COR-L47 (cell line): ENCODE data around the gene TRPM3.

ENCODE experiments used
- DNase-seq: peaks from one replicate; lab custom pipeline; 2025; lab: John Stamatoyannopoulos, UW

TRPM3 gene

GRCh38 chr9:71121275-71122021 lies at the start of gene TRPM3:
TSS of gene TRPM3 (minus strand) at chr9:71121621. CDS start at chr9:71121354, 267 bp downstream.
- DNase-seq: no peak

DNA sequence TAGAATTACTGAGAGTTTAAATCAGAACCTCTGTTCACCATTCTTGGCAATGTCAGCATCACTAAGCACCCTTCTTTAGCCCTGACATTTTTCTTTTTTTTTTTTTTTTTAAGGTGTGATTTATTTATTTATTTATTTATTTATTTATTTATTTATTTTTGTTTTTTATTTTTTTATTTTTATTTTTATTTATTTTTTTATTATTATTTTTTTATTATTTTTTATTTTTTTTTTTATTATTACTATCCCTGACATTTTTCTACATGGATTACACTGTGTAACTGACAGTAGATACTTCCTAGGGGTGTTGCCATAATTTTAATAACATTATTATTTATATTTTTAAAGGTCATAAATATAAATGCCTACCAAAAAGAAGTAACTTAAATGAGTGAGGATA lies 47.0 kb upstream of the TRPM3 start:
- DNase-seq: no peak

- no peak for DNase-seq
These were observed 40.7 kb upstream of the TRPM3 start for GRCh38 chr9:71162126-71162525.

- no peak for DNase-seq
These were observed 36.3 kb upstream of the TRPM3 start for GRCh38 chr9:71157731-71158130.

- no peak for DNase-seq
These were observed 25.9 kb upstream of the TRPM3 start for GRCh38 chr9:71147368-71147767.

- no peak for DNase-seq
These were observed 25.1 kb upstream of the TRPM3 start for GRCh38 chr9:71146511-71146910.

GRCh38 chr9:71145179-71145578 lies 23.8 kb upstream of the TRPM3 start:
- DNase-seq: no peak

DNA sequence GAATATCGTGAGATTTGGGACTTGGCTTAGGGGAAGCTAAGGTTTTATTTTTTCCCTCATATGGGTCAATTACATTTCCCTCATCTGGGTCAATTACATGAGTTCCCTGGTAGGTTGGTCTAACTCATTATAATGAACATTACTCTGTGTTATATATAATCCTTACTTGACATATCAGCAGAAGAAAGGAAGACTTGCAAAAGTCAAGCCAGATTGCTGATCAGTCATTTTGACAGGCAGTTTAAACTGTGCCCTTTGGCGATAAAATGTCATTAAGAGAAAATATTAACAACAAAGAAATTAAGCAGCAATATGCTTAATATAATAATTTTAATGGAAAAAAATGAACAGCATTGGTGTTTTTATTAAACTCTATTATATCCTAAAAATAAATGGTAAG lies 23.1 kb upstream of the TRPM3 start:
- no peak for DNase-seq

- no peak for DNase-seq
These were observed 15.3 kb upstream of the TRPM3 start for GRCh38 chr9:71136696-71137095.

- no peak for DNase-seq
These were observed 9.7 kb upstream of the TRPM3 start for GRCh38 chr9:71131145-71131544.

DNA sequence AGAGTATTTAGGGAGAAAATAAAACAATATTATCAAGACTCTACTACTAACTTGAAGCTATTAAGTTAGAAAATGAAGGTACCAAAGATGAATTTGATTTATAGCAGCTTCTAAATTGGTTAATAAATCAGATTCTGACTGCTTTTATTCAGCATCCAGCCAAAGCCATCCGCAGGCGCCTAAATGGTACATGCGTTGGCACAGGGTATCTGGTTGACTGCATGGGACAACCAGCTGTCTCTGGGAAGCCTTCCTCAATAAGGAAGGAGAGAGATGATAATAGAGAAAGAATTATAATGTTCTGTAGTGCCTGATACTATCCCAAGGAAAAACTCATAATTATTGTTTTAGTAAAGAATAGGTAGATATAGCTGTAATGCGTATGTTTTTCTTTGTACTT lies 9.1 kb upstream of the TRPM3 start:
- DNase-seq: no peak

DNA sequence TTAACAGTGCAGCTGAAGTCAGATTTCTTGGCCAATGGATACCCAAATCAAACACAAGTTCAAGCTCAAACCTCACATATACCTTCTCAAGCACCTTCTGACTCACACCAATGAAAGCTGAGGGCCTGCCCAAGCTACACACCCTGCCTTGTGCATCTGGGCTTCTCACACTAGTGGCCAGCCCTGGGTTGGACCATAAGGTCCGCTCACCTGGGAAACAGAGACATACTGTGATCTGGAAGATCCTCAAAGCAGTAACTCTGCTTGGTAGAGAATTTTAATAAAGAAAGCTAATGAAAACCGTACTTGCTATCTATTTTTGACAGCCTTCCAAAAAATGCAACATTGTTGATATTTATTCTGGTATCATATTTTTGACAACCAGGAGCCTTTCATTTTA lies 7.4 kb upstream of the TRPM3 start:
- DNase-seq: no peak

DNA sequence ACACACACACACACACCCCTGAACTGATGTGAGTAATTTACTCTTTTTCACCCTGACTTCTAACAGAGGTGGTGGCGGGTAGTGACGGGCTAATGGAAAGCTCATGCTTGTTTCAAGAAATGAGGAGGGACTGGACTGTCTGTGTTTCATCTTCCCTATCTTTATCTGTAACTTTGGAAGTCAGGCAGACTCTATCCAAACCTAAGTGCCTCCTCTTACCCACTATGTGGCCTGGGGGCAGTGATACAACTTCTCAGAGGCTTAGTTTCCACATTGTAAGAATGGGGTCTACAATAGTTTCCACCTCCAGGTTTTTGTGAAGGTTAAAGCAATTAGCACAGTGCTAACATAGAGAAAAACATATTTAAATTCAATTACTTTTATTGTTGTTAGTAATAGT lies 5.9 kb upstream of the TRPM3 start:
- no peak for DNase-seq

DNA sequence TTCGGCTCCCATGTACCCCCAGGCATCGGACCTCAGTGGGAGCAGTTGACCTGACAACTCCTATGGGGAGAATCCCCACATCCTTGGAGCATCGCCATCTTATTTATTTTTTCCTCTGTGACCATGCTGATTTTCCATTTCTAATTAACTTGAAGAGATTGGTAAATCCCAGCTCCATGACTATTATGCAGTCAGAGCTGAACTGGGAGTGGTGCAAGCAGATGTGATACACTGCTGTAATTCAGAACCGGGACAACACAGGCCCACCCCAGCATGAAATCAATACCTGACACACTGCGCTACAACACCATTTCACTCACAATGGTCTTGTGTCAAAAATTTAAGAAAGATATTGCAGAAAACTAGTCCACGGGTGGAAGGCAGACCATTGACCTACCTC lies 1.0 kb upstream of the TRPM3 start:
- no peak for DNase-seq

DNA sequence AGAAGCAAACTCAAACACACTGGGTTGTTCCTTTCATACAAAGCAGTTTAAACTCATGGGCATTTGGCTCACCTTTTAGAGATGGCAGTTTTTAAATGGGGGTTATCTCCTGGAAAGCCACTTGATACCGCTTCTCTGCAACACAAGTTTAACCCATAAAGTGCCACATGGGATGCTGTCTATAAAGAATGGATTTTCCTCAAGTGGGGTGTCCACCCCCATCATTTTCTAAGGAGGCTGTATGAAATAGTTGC lies 528 bp upstream of the TRPM3 start:
- no peak for DNase-seq

- no peak for DNase-seq
These were observed 747 bp downstream of the TRPM3 start for GRCh38 chr9:71120501-71121247.

GRCh38 chr9:71119746-71120145 lies 1.7 kb downstream of the TRPM3 start:
- no peak for DNase-seq

- DNase-seq: no peak
These were observed 3.1 kb downstream of the TRPM3 start for GRCh38 chr9:71118324-71118723.

GRCh38 chr9:71115448-71115975 lies 5.9 kb downstream of the TRPM3 start:
- DNase-seq: no peak

- no peak for DNase-seq
These were observed 8.6 kb downstream of the TRPM3 start for GRCh38 chr9:71112866-71113265.

DNA sequence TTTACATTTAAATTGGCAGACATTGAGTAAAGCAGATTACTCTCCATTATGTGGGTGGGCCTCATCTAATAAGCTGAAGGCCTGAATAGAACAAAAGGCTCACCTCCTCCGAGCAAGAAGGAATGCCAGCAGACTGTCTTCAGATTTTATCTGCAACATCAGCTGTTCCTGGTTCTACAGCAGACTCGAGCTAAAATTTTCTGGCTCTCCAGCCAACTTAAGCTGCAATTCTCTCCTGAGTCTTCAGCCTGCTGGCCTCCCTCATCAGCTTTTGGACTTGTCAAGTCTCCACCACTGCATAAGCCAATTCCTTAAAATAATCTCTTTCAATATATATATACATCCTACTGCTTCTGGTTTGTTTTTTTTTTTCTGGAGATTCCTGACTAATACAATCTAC lies 12.5 kb downstream of the TRPM3 start:
- no peak for DNase-seq

DNA sequence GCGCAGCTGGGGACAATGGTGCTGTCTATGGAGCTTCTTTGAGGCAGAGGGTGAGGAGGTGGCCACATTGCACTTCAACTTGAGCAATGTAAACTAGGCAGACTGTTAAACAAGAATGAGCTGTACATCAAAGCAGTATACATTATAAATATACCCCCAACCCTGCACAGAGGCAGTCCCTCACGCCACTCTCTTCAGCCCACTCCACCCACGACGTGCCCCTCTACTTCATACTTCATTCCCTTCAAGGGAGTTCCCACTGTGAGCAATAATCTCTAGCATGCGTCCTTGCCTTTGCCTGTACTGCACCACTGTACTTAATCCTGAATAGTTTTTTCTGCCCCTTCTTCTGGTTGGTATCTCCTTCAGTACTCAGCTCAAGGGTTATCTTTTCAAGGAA lies 14.4 kb downstream of the TRPM3 start:
- no peak for DNase-seq

DNA sequence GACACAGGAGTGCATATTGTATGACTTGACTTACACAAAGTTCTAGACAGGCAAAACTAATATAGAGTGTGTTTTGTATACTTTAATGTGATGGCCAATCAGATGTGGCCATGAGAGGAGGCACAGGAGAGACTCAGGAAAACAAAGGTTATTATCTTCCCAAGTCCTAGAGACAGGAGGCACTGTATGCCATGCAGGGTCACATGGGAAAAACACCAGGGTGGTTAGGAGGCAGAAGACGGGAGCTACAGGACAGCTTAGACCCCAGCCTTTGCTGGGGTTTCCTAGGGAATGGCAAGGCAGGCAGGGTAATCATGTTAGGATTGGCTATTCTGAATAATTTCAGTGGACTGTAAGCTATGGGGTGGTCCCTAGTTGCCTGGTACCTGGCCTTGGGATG lies 16.2 kb downstream of the TRPM3 start:
- no peak for DNase-seq

DNA sequence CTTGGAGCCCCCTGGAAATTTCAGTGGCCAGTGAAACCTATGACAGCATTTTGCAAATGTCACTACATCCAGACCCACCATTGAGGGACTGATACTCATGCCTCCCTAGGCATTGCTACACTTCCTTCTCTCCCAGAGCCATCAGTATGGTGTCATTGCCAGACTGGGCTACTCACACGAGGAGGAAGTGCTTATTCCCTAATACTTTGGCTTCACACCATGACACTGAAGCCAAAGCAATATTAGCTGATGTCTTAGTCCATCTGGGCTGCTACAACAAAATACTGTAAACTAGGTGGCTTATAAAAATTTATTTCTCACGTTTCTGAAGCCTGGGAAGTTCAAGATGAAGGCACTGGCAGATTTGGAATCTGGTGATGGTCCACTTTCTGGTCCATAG lies 22.6 kb downstream of the TRPM3 start:
- no peak for DNase-seq
